SK-N-SH (cell line): Measurements from ENCODE around the gene SMIM10. TPM values are rescaled to one million over a fixed set of nuclear protein-coding genes. Genes with fewer than 3 reads are reported as not detected.

Experiments
- CTCF ChIA-PET: fragments of 300-600, 350-600 bp; formaldehyde crosslinking; extraction: SDS; loops from one replicate; lab custom pipeline; 2021; lab: Yijun Ruan, JAX
- POLR2A ChIA-PET: fragments of 350-600 bp; sonication (Branson Sonifier 250); formaldehyde crosslinking; extraction: SDS; loops from one replicate; lab custom pipeline; 2020; ENCODE audit warnings: antibody characterized with exemption, inconsistent platforms; lab: Yijun Ruan, JAX
- DNase-seq: peaks from one replicate; pipeline ENCODE4 v3.0.0; 2012
- H2AFZ ChIP-seq: fragments of 200-600 bp; sonication (generic); 2 replicates; pipeline ENCODE4 v1.8.1; 2016; ENCODE audit warnings: antibody characterized with exemption, mild to moderate bottlenecking, low read depth
- H3F3A ChIP-seq: fragments of 200-600 bp; sonication (generic); replicated peaks from 2 replicates; pipeline ENCODE3; 2016; ENCODE audit warnings: antibody characterized with exemption, mild to moderate bottlenecking; ENCODE audit not compliant: insufficient read depth
- H3K27ac ChIP-seq, 2 experiments: fragments of 200-500 bp in 1 of 2; fragments of 200-600 bp in 1 of 2; sonication (Bioruptor generic) in 1 of 2; sonication (generic), shearing (Covaris generic) in 1 of 2; 2 replicates each; pipeline versions ENCODE4 v1.5.1 to v1.6.1; 2014 to 2016; ENCODE audit warnings: low read depth in 2 of 2, inconsistent platforms in 1 of 2, low read length in 1 of 2, mild to moderate bottlenecking in 1 of 2, mixed read lengths in 1 of 2
- H3K27me3 ChIP-seq: fragments of 200-600 bp; sonication (generic), shearing (Covaris generic); 2 replicates; pipeline ENCODE4 v1.6.1; 2016; ENCODE audit warnings: mixed run types; ENCODE audit not compliant: insufficient read depth
- H3K36me3 ChIP-seq, 2 experiments: fragments of 200-500 bp in 1 of 2; fragments of 200-600 bp in 1 of 2; sonication (Bioruptor generic) in 1 of 2; sonication (generic) in 1 of 2; replicated peaks in 1 of 2; 2 replicates each; pipeline versions ENCODE3 to v1.5.1; 2014 to 2016; ENCODE audit warnings: low read length in 1 of 2, mild to moderate bottlenecking in 1 of 2; ENCODE audit not compliant: insufficient read depth in 2 of 2, control insufficient read depth in 1 of 2
- H3K4me1 ChIP-seq, 2 experiments: fragments of 200-500 bp in 1 of 2; fragments of 200-600 bp in 1 of 2; sonication (Bioruptor generic) in 1 of 2; sonication (generic), shearing (Covaris generic) in 1 of 2; 2 replicates each; pipeline versions ENCODE4 v1.5.1 to v1.6.1; 2014 to 2016; ENCODE audit warnings: low read depth in 1 of 2, low read length in 1 of 2, mixed run types in 1 of 2; ENCODE audit not compliant: insufficient read depth in 2 of 2, control insufficient read depth in 1 of 2
- H3K4me2 ChIP-seq: fragments of 200-600 bp; sonication (generic), shearing (Covaris generic); 2 replicates; pipeline ENCODE4 v1.6.1; 2017; ENCODE audit warnings: mixed run types
- H3K4me3 ChIP-seq, 2 experiments: fragments of 200-500 bp in 1 of 2; fragments of 200-600 bp in 1 of 2; sonication (Bioruptor generic) in 1 of 2; sonication (generic), shearing (Covaris generic) in 1 of 2; 2 replicates each; pipeline versions ENCODE4 v1.5.1 to v1.8.1; 2014 to 2016; ENCODE audit warnings: low read depth in 2 of 2, inconsistent platforms in 1 of 2, low read length in 1 of 2, mild to moderate bottlenecking in 1 of 2, mixed read lengths in 1 of 2, moderate library complexity in 1 of 2
- H3K79me2 ChIP-seq: fragments of 200-600 bp; sonication (generic); 2 replicates; pipeline ENCODE4 v1.8.1; 2017; ENCODE audit warnings: mild to moderate bottlenecking; ENCODE audit not compliant: insufficient read depth
- H3K9ac ChIP-seq: fragments of 200-600 bp; sonication (generic); 2 replicates; pipeline ENCODE4 v1.6.1; 2017; ENCODE audit warnings: mixed run types
- H3K9me2 ChIP-seq: fragments of 200-600 bp; sonication (generic); 2 replicates; pipeline ENCODE4 v1.6.1; 2017; ENCODE audit warnings: mixed run types
- H3K9me3 ChIP-seq: fragments of 200-600 bp; sonication (generic); 2 replicates; pipeline ENCODE4 v1.6.1; 2017; ENCODE audit warnings: mixed run types, mild to moderate bottlenecking, moderate library complexity
- H4K20me1 ChIP-seq: fragments of 200-600 bp; sonication (generic); 2 replicates; pipeline ENCODE4 v1.6.1; 2017; ENCODE audit warnings: mild to moderate bottlenecking, mixed run types; ENCODE audit not compliant: insufficient read depth
- ELF1 ChIP-seq: IDR thresholded peaks from 2 replicates; pipeline ENCODE4 v1.4.0; 2012
- EP300 ChIP-seq, 2 experiments: IDR thresholded peaks; 2 replicates each; pipeline versions ENCODE4 v1.4.0 to v1.6.1; 2012; ENCODE audit warnings: borderline replicate concordance in 1 of 2, low read depth in 1 of 2, low read length in 1 of 2
- EZH2phosphoT487 ChIP-seq: fragments of 200-600 bp; sonication (generic); IDR thresholded peaks from 2 replicates; pipeline ENCODE4 v1.6.1; 2017; ENCODE audit warnings: low read depth, mixed run types, mild to moderate bottlenecking, antibody characterized with exemption, moderate library complexity, borderline replicate concordance
- FOXJ3 ChIP-seq: sonication (generic); formaldehyde crosslinking; IDR thresholded peaks from 2 replicates; pipeline ENCODE4 v1.5.1; 2020; ENCODE audit warnings: mild to moderate bottlenecking, missing genetic modification reagents
- FOXM1 ChIP-seq: IDR thresholded peaks from 2 replicates; pipeline ENCODE4 v1.4.0; 2012; ENCODE audit warnings: low read depth, mild to moderate bottlenecking
- GABPA ChIP-seq: IDR thresholded peaks from 2 replicates; pipeline ENCODE4 v1.4.0; 2012; ENCODE audit warnings: low read depth, mild to moderate bottlenecking
- JUND ChIP-seq: IDR thresholded peaks from 2 replicates; pipeline ENCODE4 v1.4.0; 2012
- MAX ChIP-seq: IDR thresholded peaks from 2 replicates; pipeline ENCODE4 v1.4.0; 2012; ENCODE audit warnings: low read depth
- MEF2A ChIP-seq: IDR thresholded peaks from 2 replicates; pipeline ENCODE4 v1.4.0; 2012; ENCODE audit warnings: low read depth, borderline replicate concordance
- MXI1 ChIP-seq: IDR thresholded peaks from 2 replicates; pipeline ENCODE4 v1.6.1; 2012; ENCODE audit warnings: mild to moderate bottlenecking, low read depth, low read length, improper control_type of control experiment
- NFIC ChIP-seq: IDR thresholded peaks from 2 replicates; pipeline ENCODE4 v1.4.0; 2012; ENCODE audit warnings: borderline replicate concordance
- NRF1 ChIP-seq: IDR thresholded peaks from 2 replicates; pipeline ENCODE4 v1.6.1; 2012; ENCODE audit warnings: low read depth, mild to moderate bottlenecking, low read length
- POLR2AphosphoS5 ChIP-seq: IDR thresholded peaks from 2 replicates; pipeline ENCODE4 v1.6.1; 2012; ENCODE audit warnings: low read depth, low read length
- REST ChIP-seq: IDR thresholded peaks from 2 replicates; pipeline ENCODE4 v1.6.1; 2012; ENCODE audit warnings: mild to moderate bottlenecking, low read depth, low read length, moderate library complexity
- RFX5 ChIP-seq: IDR thresholded peaks from 2 replicates; pipeline ENCODE4 v1.6.1; 2012; ENCODE audit warnings: mild to moderate bottlenecking, improper control_type of control experiment, low read length
- RXRA ChIP-seq: IDR thresholded peaks from 2 replicates; pipeline ENCODE4 v1.4.0; 2012; ENCODE audit warnings: low read depth, mild to moderate bottlenecking, borderline replicate concordance
- SIN3A ChIP-seq: IDR thresholded peaks from 2 replicates; pipeline ENCODE4 v1.6.1; 2012; ENCODE audit warnings: low read depth, mild to moderate bottlenecking, low read length, moderate library complexity, borderline replicate concordance
- SMC3 ChIP-seq: IDR thresholded peaks from 2 replicates; pipeline ENCODE4 v1.6.1; 2012; ENCODE audit warnings: low read depth, low read length, improper control_type of control experiment
- TCF12 ChIP-seq: IDR thresholded peaks from 2 replicates; pipeline ENCODE4 v1.4.0; 2012
- USF2 ChIP-seq: fragments of 150-350 bp; IDR thresholded peaks from 2 replicates; pipeline ENCODE4 v1.6.1; 2017; ENCODE audit warnings: antibody characterized with exemption, low read length, low read depth, borderline replicate concordance
- YY1 ChIP-seq: IDR thresholded peaks from 2 replicates; pipeline ENCODE4 v1.4.0; 2012; ENCODE audit warnings: low read depth, mild to moderate bottlenecking
- ZBTB33 ChIP-seq: IDR thresholded peaks from 2 replicates; pipeline ENCODE4 v1.4.0; 2012; ENCODE audit warnings: low read depth, borderline replicate concordance
- WGBS: methylation state at CpG from one replicate; pipeline ENCODE4 v1.1.6; 2017; ENCODE audit warnings: low lambda C conversion rate; 5-methylcytosine and 5-hydroxymethylcytosine counted together
- polyA plus RNA-seq, 3 experiments: library from polyadenylated mRNA; depleted of rRNA; stranded (reverse); fragments of >200 nt; gene quantifications; 2 replicates each; pipeline ENCODE4 v1.2.3, GENCODE V29; 2012

Gene SMIM10
- polyA plus RNA-seq, 1 of the 3 experiments (the other 2 are of a cell fraction), result 3.2 TPM

GRCh38 chrX:134969726-134970125 is 21.1 kb upstream of the SMIM10 start:
- no peak for TF ChIP-seq TCF12
- no peak for TF ChIP-seq SMC3
- no peak for TF ChIP-seq MEF2A
- TF ChIP-seq GABPA, result no peak
- no peak for TF ChIP-seq RFX5
- no peak for TF ChIP-seq MAX
- no peak for TF ChIP-seq FOXJ3
- no peak for TF ChIP-seq NFIC
- no peak for TF ChIP-seq ZBTB33
- TF ChIP-seq POLR2AphosphoS5, result no peak
- TF ChIP-seq EP300 (IDR thresholded peaks at IDR 0.05; ENCODE audit: borderline replicate concordance in 1 of 2, low read depth in 1 of 2, low read length in 1 of 2), result no peak
- no peak for TF ChIP-seq JUND
- TF ChIP-seq USF2, result no peak
- no peak for TF ChIP-seq YY1
- no peak for TF ChIP-seq SIN3A
- no peak for TF ChIP-seq EZH2phosphoT487
- no peak for TF ChIP-seq ELF1
- Histone ChIP-seq H4K20me1 (no peaks in the 10 kb centered on the region), H3K9me2 (no peaks in the 10 kb centered on the region), H3K9me3 (no peaks in the 10 kb centered on the region), H3K79me2 (no peaks in the 10 kb centered on the region), H2AFZ (no peak overlapping the region), H3K27me3 (peaks cover 11% of the 10 kb centered on the region; the same call in 1 of the 2 replicates), H3K4me3 (no peak overlapping the region), H3K9ac (no peak overlapping the region), H3F3A (no peaks in the 10 kb centered on the region), H3K27ac (no peak overlapping the region), H3K36me3 (no peaks in the 10 kb centered on the region), H3K4me1 (no peaks in the 10 kb centered on the region), H3K4me2 (no peak overlapping the region)
- no peak for DNase-seq
- ChIA-PET POLR2A (no interaction called here), CTCF (interaction anchor here (1.1 kb wide), 1 partner anchor 30 kb away, joined by 7 read pairs; no protein-coding TSS in a partner anchor)
- WGBS, result 48% methylated on average over 1 of the region's 1 CpG

- ChIA-PET POLR2A (no interaction called here), CTCF (no interaction called here)
- H3F3A ChIP-seq, result no peaks in the 10 kb centered on the region
- 32% methylated on average over 3 of the region's 3 CpGs for WGBS
- no peak overlapping the region for H3K4me3 ChIP-seq
- H4K20me1 ChIP-seq, result no peaks in the 10 kb centered on the region
- no peak for DNase-seq
- H3K27ac ChIP-seq, result no peak overlapping the region
- H3K4me2 ChIP-seq, result no peak overlapping the region
- no peaks in the 10 kb centered on the region for H3K36me3 ChIP-seq
- H3K4me1 ChIP-seq, result no peaks in the 10 kb centered on the region
- H3K9me2 ChIP-seq, result no peaks in the 10 kb centered on the region
- no peak for TF ChIP-seq RXRA
- TF ChIP-seq FOXM1, result no peak
- no peak for TF ChIP-seq POLR2AphosphoS5
- no peak for TF ChIP-seq YY1
- no peak for TF ChIP-seq NRF1
- TF ChIP-seq EP300 (IDR thresholded peaks at IDR 0.05; ENCODE audit: borderline replicate concordance in 1 of 2, low read depth in 1 of 2, low read length in 1 of 2), result no peak
- TF ChIP-seq USF2, result no peak
- no peak for TF ChIP-seq REST
- no peak for TF ChIP-seq MXI1
- TF ChIP-seq SIN3A, result no peak
- H3K9me3 ChIP-seq, result no peaks in the 10 kb centered on the region
- H3K9ac ChIP-seq, result no peak overlapping the region
- no peaks in the 10 kb centered on the region for H3K79me2 ChIP-seq
- H3K27me3 ChIP-seq, result peaks cover 16% of the 10 kb centered on the region; the same call in 1 of the 2 replicates
- H2AFZ ChIP-seq, result no peak overlapping the region
Observed at GRCh38 chrX:134971926-134972325, 18.9 kb upstream of the SMIM10 start.
